ENCODE results near the gene SF1.

SF1 gene

GRCh38 chr11:64724863-64725532 lies 53.3 kb downstream of the SF1 start:
- Histone ChIP-seq H3K4me3 (replicated peaks; ENCODE audit: low read depth, low read length) (no peak overlapping the region), H3K27me3 (replicated peaks; ENCODE audit: control insufficient read depth, insufficient read depth, low read length) (no peaks in the 10 kb centered on the region; the same call in none of the 2 replicates), H3K36me3 (ENCODE audit: control insufficient read depth, insufficient read depth, low read length) (no peaks in the 10 kb centered on the region)
- TF ChIP-seq CTCF (IDR thresholded peaks at IDR 0.05; ENCODE audit: insufficient read depth, low read length, poor library complexity, severe bottlenecking), result no peak
- DNase-seq (ENCODE audit: extremely low read depth, insufficient read length), result no peak

GRCh38 chr11:64723907-64724862 lies 54.2 kb downstream of the SF1 start:
- Histone ChIP-seq H3K27me3 (replicated peaks; ENCODE audit: control insufficient read depth, insufficient read depth, low read length) (no peaks in the 10 kb centered on the region; the same call in none of the 2 replicates), H3K4me3 (replicated peaks; ENCODE audit: low read depth, low read length) (peak overlapping the region; percentile 68; the same call in 1 of the 2 replicates), H3K36me3 (ENCODE audit: control insufficient read depth, insufficient read depth, low read length) (no peaks in the 10 kb centered on the region)
- TF ChIP-seq CTCF (IDR thresholded peaks at IDR 0.05; ENCODE audit: insufficient read depth, low read length, poor library complexity, severe bottlenecking), result no peak
- DNase-seq (ENCODE audit: extremely low read depth, insufficient read length), result no peak

- Histone ChIP-seq H3K27me3 (replicated peaks; ENCODE audit: control insufficient read depth, insufficient read depth, low read length) (no peaks in the 10 kb centered on the region; the same call in none of the 2 replicates), H3K36me3 (ENCODE audit: control insufficient read depth, insufficient read depth, low read length) (no peaks in the 10 kb centered on the region), H3K4me3 (replicated peaks; ENCODE audit: low read depth, low read length) (peak within 1 kb of the TSS; percentile 68)
- peak; percentile 87 for DNase-seq (ENCODE audit: extremely low read depth, insufficient read length)
- peak; percentile 99 for TF ChIP-seq CTCF (IDR thresholded peaks at IDR 0.05; ENCODE audit: insufficient read depth, low read length, poor library complexity, severe bottlenecking)
These were observed 55.0 kb downstream of the SF1 start, which contains the start of gene NRXN2 for GRCh38 chr11:64723117-64723906. Gene NRXN2, minus strand, starts transcription at chr11:64723197. Its CDS starts 9,498 bp downstream, at chr11:64713699.

GRCh38 chr11:64722141-64723065 lies 55.9 kb downstream of the SF1 start:
- Histone ChIP-seq H3K36me3 (ENCODE audit: control insufficient read depth, insufficient read depth, low read length) (no peaks in the 10 kb centered on the region), H3K4me3 (replicated peaks; ENCODE audit: low read depth, low read length) (no peak overlapping the region), H3K27me3 (replicated peaks; ENCODE audit: control insufficient read depth, insufficient read depth, low read length) (no peaks in the 10 kb centered on the region; the same call in none of the 2 replicates)
- DNase-seq (ENCODE audit: extremely low read depth, insufficient read length), result no peak
- no peak for TF ChIP-seq CTCF (IDR thresholded peaks at IDR 0.05; ENCODE audit: insufficient read depth, low read length, poor library complexity, severe bottlenecking)

- DNase-seq (ENCODE audit: extremely low read depth, insufficient read length), result no peak
- TF ChIP-seq CTCF (IDR thresholded peaks at IDR 0.05; ENCODE audit: insufficient read depth, low read length, poor library complexity, severe bottlenecking), result no peak
- Histone ChIP-seq H3K4me3 (replicated peaks; ENCODE audit: low read depth, low read length) (no peak overlapping the region), H3K27me3 (replicated peaks; ENCODE audit: control insufficient read depth, insufficient read depth, low read length) (no peaks in the 10 kb centered on the region; the same call in none of the 2 replicates), H3K36me3 (ENCODE audit: control insufficient read depth, insufficient read depth, low read length) (no peaks in the 10 kb centered on the region)
These were observed 57.0 kb downstream of the SF1 start for GRCh38 chr11:64721359-64721699.
